A549 (cell line): Measurements from ENCODE around the gene HSF2BP.

Source experiments
- CTCF ChIP-seq: fragments of >200 bp; sonication (Bioruptor Twin); formaldehyde crosslinking; IDR thresholded peaks from 3 replicates; pipeline ENCODE4 v1.5.1; 2016
- RAD21 ChIP-seq, 2 experiments: fragments of >200 bp in 1 of 2; sonication (Bioruptor Twin) in 1 of 2; formaldehyde crosslinking in 1 of 2; IDR thresholded peaks in 1 of 2; conservative IDR thresholded peaks in 1 of 2; 2 replicates in 1 of 2; 3 replicates in 1 of 2; pipeline ENCODE4 v1.6.1; 2012 to 2018; ENCODE audit warnings: inconsistent platforms in 1 of 2

- TF ChIP-seq CTCF (no peak), RAD21 (conservative IDR thresholded peaks at IDR 0.05 in 1 of 2, IDR thresholded peaks at IDR 0.05 in 1 of 2) (peak in 1 of 2 experiments; percentile 67; a peak in 3 of 5 replicates)
Measured at GRCh38 chr21:43619856-43620255, 39.4 kb downstream of the HSF2BP start.
